Measurements from ENCODE around the gene ACTBL2. TPM values are rescaled to one million over a fixed set of nuclear protein-coding genes. Genes with fewer than 3 reads are reported as not detected.
"Not testable (repeated sequence)": the region's sequence is repeated elsewhere in the genome, so short reads cannot be mapped to it uniquely, and the experiment has no call there.

Gene ACTBL2
- 1 to 10 TPM in 1 of 3 donors, not detected in 2; 1.2 TPM for total RNA-seq

DNA sequence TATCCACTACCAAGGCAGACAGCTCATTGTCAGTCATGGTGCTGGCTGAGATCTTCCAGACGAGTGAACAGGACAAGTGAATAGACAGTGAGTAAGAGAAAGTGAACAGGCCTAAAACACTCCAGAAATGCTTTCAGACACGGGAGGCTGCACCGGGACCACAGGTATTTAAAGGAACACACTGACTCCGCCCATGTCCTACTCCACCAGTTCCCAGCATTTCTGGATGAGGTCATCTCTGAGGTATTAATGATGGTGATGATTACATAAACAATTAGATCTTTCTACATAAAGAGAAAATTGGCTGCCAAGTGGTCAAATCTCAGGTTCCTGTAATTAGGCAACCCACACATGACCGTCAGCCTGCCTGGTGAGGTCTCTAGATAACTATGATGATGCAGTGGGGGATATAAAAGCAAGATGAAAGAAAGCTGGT lies at the start of gene ACTBL2:
Gene ACTBL2 (minus strand): TSS at position 141 of the 436 bp plus-strand sequence. CDS start 104 bp downstream, at position 37.
- no peaks in the 10 kb centered on the region for H3K4me1 ChIP-seq
- intact Hi-C loops (cut with DNase I; ENCODE audit: low total_unique reads): no loop called here
- H3K27me3 ChIP-seq: no peaks in the 10 kb centered on the region
- no peaks in the 10 kb centered on the region for H3K9me3 ChIP-seq
- TF ChIP-seq POLR2A (IDR thresholded peaks at IDR 0.05): no peak
- no peak for DNase-seq (ENCODE audit: low spot score in 2 of 2)
- no peak within 1 kb of the TSS for H3K4me3 ChIP-seq
- H3K27ac ChIP-seq: peak within 1 kb of the TSS in 1 of 2 donors; percentile 13
- no peaks in the 10 kb centered on the region for H3K36me3 ChIP-seq

DNA sequence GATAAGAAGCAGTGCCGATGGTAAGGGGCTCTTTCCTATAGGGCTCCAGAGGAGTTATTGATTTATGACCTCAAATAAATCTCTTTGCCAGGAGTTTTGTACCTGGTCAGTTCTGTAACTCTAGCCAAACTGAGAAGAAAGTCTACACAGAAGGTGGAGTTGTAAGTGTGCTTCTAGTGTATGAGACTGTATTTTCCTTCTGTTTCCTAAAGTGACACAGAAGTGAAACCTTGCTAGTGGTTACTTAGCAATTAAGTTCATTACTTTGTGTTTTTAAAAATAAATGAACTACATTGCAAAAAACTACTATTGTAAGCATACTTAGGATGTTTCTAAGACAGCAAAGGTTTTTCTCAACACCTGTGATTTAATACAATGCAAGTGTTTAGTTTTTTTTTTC lies 48.7 kb upstream of the ACTBL2 start:
- H3K27me3 ChIP-seq: no peaks in the 10 kb centered on the region
- no peaks in the 10 kb centered on the region for H3K9me3 ChIP-seq
- no peak overlapping the region for H3K27ac ChIP-seq
- H3K36me3 ChIP-seq: no peaks in the 10 kb centered on the region
- TF ChIP-seq POLR2A (IDR thresholded peaks at IDR 0.05): no peak
- TF ChIP-seq, protein P1, sequence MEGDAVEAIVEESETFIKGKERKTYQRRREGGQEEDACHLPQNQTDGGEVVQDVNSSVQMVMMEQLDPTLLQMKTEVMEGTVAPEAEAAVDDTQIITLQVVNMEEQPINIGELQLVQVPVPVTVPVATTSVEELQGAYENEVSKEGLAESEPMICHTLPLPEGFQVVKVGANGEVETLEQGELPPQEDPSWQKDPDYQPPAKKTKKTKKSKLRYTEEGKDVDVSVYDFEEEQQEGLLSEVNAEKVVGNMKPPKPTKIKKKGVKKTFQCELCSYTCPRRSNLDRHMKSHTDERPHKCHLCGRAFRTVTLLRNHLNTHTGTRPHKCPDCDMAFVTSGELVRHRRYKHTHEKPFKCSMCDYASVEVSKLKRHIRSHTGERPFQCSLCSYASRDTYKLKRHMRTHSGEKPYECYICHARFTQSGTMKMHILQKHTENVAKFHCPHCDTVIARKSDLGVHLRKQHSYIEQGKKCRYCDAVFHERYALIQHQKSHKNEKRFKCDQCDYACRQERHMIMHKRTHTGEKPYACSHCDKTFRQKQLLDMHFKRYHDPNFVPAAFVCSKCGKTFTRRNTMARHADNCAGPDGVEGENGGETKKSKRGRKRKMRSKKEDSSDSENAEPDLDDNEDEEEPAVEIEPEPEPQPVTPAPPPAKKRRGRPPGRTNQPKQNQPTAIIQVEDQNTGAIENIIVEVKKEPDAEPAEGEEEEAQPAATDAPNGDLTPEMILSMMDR (IDR thresholded peaks at IDR 0.05): no peak
- TF ChIP-seq POLR2AphosphoS5 (IDR thresholded peaks at IDR 0.05): no peak
- H3K4me1 ChIP-seq: no peaks in the 10 kb centered on the region
- intact Hi-C loops (cut with DNase I; ENCODE audit: low total_unique reads): no loop called here
- no peak for DNase-seq (ENCODE audit: low spot score in 2 of 2)
- no peak overlapping the region for H3K4me3 ChIP-seq

DNA sequence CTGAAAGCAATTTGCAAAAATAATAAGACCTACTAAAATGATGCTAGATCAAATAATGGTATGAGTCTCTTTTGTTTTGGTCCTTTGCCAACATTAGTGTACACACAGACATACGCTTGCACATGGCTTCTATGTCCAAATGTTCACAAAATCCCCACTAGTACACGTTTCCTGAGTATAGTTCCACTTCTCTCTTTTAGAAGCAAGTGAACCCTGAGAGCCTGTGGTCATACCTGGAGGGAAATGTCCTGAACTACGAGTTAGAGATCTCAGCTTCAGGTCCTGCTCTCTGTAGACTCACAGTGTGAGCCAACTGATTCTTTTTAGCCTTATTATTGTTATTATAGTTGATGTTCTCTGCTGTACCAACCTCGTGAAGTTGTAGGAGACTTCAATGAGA lies 47.3 kb upstream of the ACTBL2 start:
- no peaks in the 10 kb centered on the region for H3K36me3 ChIP-seq
- H3K27ac ChIP-seq: no peak overlapping the region
- no peaks in the 10 kb centered on the region for H3K27me3 ChIP-seq
- TF ChIP-seq POLR2A (IDR thresholded peaks at IDR 0.05) (no peak), POLR2AphosphoS5 (IDR thresholded peaks at IDR 0.05) (no peak)
- TF ChIP-seq, protein P1 (IDR thresholded peaks at IDR 0.05): no peak
- H3K4me3 ChIP-seq: no peak overlapping the region
- intact Hi-C loops (cut with DNase I; ENCODE audit: low total_unique reads): no loop called here
- no peaks in the 10 kb centered on the region for H3K4me1 ChIP-seq
- no peak for DNase-seq (ENCODE audit: low spot score in 2 of 2)
- H3K9me3 ChIP-seq: no peaks in the 10 kb centered on the region

DNA sequence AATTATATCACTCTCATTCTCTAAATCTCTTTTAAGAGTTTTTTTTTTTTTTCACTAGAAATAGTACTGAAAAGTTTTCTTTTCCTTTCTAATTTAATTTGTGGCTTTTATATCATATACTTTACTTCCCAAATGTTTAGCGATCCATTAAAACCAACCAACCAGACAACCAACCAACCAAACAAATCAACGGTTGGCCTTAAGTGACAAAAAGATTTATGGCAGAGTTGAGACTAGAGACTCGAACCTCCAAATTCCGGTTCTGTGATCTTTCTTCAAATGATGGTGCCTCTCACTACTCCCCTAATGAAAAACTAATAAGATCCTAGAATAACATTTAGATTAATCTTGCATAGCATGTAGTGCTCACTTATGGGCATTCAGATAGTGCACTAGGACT lies 45.3 kb upstream of the ACTBL2 start:
- Histone ChIP-seq H3K36me3 (no peaks in the 10 kb centered on the region), H3K4me3 (no peak overlapping the region), H3K4me1 (no peaks in the 10 kb centered on the region), H3K9me3 (no peaks in the 10 kb centered on the region), H3K27me3 (no peaks in the 10 kb centered on the region), H3K27ac (no peak overlapping the region)
- intact Hi-C loops (cut with DNase I; ENCODE audit: low total_unique reads): no loop called here
- no peak for TF ChIP-seq POLR2AphosphoS5 (IDR thresholded peaks at IDR 0.05)
- DNase-seq (ENCODE audit: low spot score in 2 of 2): no peak

DNA sequence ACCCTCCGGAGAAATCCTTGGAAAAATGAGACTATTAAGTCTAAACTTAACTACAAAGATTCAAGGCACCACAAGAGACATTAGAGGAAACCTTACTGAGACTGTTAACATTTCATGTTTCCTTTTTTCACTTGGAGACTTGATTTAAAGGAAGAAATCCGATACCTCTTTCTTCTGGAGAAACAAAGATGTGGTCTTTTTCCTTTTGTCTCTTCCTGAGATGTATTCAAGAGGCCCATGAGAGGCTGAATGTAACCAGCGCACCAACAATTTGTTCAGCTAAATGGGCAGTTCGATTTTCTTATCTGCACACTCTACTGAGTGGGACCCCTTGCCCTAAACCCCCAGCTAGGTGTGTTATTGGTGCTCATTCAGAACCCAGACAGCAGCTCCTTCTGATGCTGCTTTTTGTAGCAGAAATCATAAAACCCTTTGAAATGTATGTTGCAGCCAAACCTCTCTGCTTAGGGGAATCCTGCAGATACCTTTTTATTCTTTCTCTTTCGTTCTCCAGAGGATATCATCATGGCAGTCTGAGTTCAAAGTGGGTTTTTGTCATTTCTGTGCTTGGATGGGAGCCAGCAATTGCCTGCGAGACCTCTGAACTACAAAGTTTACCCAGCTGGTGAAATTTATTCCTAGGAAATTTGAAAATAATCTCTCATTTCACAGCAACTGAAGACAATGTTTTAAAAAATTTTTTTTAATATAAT lies 41.9 kb upstream of the ACTBL2 start:
- Histone ChIP-seq H3K4me3 (no peak overlapping the region), H3K9me3 (peaks cover 0 to 10% of the 10 kb centered on the region in 2 donors), H3K36me3 (no peaks in the 10 kb centered on the region), H3K27ac (no peak overlapping the region), H3K27me3 (no peaks in the 10 kb centered on the region), H3K4me1 (no peaks in the 10 kb centered on the region)
- DNase-seq (ENCODE audit: low spot score in 2 of 2): no peak
- intact Hi-C loops (cut with DNase I; ENCODE audit: low total_unique reads): no loop called here
- no peak for TF ChIP-seq POLR2AphosphoS5 (IDR thresholded peaks at IDR 0.05)
- TF ChIP-seq POLR2A (IDR thresholded peaks at IDR 0.05): no peak
- TF ChIP-seq, protein P1 (IDR thresholded peaks at IDR 0.05): no peak

DNA sequence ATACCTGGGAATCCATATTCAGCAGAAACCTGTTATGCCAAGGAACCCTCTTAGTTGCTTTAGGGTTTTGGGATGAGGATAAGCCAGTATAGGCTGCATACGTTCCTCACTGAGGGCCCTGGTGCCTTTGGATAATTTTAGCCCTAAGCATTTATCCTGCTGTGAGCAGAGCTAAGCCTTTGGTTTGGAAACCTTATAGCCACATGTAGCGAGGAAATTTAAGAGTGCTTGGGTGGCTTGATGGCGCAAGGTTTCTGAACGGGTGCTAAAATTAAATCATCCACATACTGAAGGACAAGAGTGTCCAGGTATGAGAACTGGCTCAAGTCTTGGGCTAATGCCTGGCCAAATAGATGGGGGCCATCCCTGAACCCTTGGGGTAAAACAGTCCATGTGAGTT lies 39.9 kb upstream of the ACTBL2 start:
- H3K27me3 ChIP-seq; H3K4me1 ChIP-seq; H3K36me3 ChIP-seq; DNase-seq (ENCODE audit: low spot score in 2 of 2); H3K4me3 ChIP-seq; intact Hi-C loops (cut with DNase I; ENCODE audit: low total_unique reads); H3K27ac ChIP-seq: not testable (repeated sequence)
- peaks cover 0 to 10% of the 10 kb centered on the region in 2 donors for H3K9me3 ChIP-seq

DNA sequence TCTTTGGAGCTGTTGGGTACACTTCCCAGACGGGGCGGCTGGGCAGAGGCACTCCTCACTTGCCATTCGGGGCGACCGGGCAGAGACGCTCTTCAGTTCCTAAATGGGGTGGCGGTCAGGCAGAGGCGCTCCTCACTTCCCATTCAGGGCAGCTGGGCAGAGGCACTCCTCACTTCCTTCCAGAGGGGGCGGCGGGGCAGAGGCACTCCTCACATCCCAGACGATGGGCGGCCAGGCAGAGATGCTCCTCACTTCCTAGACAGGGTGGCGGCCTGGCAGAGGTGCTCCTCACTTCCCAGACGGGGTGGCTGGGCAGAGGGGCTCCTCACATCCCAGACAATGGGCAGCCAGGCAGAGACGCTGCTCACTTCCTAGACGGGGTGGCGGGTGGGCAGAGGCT lies 35.8 kb upstream of the ACTBL2 start:
- H3K4me1 ChIP-seq; DNase-seq (ENCODE audit: low spot score in 2 of 2): not testable (repeated sequence)

More for the DNA sequence above, 35.8 kb upstream of the ACTBL2 start:
- not testable (repeated sequence) for H3K4me3 ChIP-seq, H3K27me3 ChIP-seq, H3K36me3 ChIP-seq, H3K27ac ChIP-seq
- intact Hi-C loops (cut with DNase I; ENCODE audit: low total_unique reads): loop anchor here (5.0 kb wide), 1 partner anchor 954 kb away; no protein-coding TSS in a partner anchor
- peaks cover 0 to 10% of the 10 kb centered on the region in 2 donors for H3K9me3 ChIP-seq

Data from breast epithelium (tissue), 4 donors.